DOHH2 (cell line): ENCODE data around the gene THSD7A.

Experiments used
- EZH2phosphoT487 ChIP-seq: fragments of 200-600 bp; sonication (generic); IDR thresholded peaks from 2 replicates; pipeline ENCODE4 v1.6.1; 2017; ENCODE audit warnings: borderline replicate concordance, mild to moderate bottlenecking, antibody characterized with exemption, low read length, moderate library complexity, mixed read lengths
- TF ChIP-seq, protein P1 (sequence below): fragments of 200-600 bp; sonication (generic); IDR thresholded peaks from one replicate; pipeline ENCODE4 v1.5.1; 2014; ENCODE audit warnings: antibody characterized with exemption, mild to moderate bottlenecking, low read depth, low read length; ENCODE audit not compliant: poor library complexity, severe bottlenecking

DNA sequence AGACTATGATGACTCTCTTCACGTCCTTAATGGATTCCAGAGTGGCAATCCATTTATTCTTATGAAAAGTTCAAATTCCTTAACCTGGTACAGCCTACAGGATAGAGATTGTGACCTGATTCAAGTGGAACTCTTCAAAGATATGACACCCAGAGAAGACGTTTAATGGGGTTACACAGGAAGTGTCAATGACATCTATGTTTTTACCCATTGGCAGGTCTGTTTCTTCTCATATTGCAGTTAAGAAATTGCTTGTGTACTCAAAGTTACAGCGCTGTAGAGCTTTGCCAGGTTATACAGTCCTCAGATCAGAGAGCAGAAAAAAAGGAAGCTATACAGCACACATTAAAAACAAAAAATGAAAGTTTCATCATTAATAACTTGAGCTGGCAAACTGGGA lies 367.4 kb downstream of the THSD7A start:
- TF ChIP-seq, protein P1, sequence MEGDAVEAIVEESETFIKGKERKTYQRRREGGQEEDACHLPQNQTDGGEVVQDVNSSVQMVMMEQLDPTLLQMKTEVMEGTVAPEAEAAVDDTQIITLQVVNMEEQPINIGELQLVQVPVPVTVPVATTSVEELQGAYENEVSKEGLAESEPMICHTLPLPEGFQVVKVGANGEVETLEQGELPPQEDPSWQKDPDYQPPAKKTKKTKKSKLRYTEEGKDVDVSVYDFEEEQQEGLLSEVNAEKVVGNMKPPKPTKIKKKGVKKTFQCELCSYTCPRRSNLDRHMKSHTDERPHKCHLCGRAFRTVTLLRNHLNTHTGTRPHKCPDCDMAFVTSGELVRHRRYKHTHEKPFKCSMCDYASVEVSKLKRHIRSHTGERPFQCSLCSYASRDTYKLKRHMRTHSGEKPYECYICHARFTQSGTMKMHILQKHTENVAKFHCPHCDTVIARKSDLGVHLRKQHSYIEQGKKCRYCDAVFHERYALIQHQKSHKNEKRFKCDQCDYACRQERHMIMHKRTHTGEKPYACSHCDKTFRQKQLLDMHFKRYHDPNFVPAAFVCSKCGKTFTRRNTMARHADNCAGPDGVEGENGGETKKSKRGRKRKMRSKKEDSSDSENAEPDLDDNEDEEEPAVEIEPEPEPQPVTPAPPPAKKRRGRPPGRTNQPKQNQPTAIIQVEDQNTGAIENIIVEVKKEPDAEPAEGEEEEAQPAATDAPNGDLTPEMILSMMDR = no peak
- no peak for TF ChIP-seq EZH2phosphoT487
